GM20000 (cell line): ENCODE results near the gene COL4A4.
A peak's percentile ranks its signal among the peaks of the same experiment; 100 is the strongest.

Experiments
- DNase-seq: peaks from one replicate; pipeline ENCODE4 v3.0.0; 2012; ENCODE audit warnings: low spot score
- CTCF ChIP-seq: IDR thresholded peaks from 2 replicates; pipeline ENCODE4 v1.5.1; 2012; ENCODE audit warnings: mild to moderate bottlenecking, control low read depth; ENCODE audit errors: extremely low read depth, missing control alignments

Gene COL4A4

GRCh38 chr2:227004482-227004881, 159.5 kb downstream of the COL4A4 start:
- TF ChIP-seq CTCF, result no peak
- DNase-seq, result no peak

GRCh38 chr2:227000123-227000522, 163.9 kb downstream of the COL4A4 start:
- TF ChIP-seq CTCF, result no peak
- DNase-seq, result no peak

- no peak for DNase-seq
- no peak for TF ChIP-seq CTCF
Measured at GRCh38 chr2:226999661-227000060, 164.3 kb downstream of the COL4A4 start.

GRCh38 chr2:226995625-226996041, 168.4 kb downstream of the COL4A4 start:
- TF ChIP-seq CTCF, result no peak
- peak; percentile 29 for DNase-seq

GRCh38 chr2:226994775-226995174, 169.2 kb downstream of the COL4A4 start:
- TF ChIP-seq CTCF, result no peak
- DNase-seq, result no peak

- TF ChIP-seq CTCF, result no peak
- DNase-seq, result no peak
Measured at GRCh38 chr2:226993171-226993570, 170.8 kb downstream of the COL4A4 start.

- no peak for TF ChIP-seq CTCF
- no peak for DNase-seq
Measured at GRCh38 chr2:226991663-226992062, 172.3 kb downstream of the COL4A4 start.
